Stimulated activated naive CD4-positive, alpha-beta T cell (primary cell): ENCODE measurements around the gene APC.

Experiments
- DNase-seq, 6 experiments: peaks; one replicate each; lab custom pipeline; 2025; lab: John Stamatoyannopoulos, UW

Gene APC

DNA sequence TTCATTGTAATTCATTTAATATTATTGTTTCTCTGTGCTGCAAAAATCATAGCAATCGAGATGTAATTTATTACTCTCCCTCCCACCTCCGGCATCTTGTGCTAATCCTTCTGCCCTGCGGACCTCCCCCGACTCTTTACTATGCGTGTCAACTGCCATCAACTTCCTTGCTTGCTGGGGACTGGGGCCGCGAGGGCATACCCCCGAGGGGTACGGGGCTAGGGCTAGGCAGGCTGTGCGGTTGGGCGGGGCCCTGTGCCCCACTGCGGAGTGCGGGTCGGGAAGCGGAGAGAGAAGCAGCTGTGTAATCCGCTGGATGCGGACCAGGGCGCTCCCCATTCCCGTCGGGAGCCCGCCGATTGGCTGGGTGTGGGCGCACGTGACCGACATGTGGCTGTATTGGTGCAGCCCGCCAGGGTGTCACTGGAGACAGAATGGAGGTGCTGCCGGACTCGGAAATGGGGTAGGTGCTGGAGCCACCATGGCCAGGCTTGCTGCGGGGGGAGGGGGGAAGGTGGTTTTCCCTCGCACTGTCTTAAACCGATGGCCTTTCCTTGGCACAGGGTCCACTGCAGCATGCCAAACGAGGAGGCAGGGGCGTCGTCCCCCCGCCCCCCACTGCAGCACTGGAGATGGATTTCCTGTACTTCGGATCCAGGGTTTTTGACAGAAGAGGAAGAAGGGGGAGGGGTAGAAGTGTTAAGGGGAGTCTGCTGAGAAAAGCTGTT lies at the start of gene APC:
Gene APC, plus strand, starts transcription at position 423 of the 728 bp plus-strand sequence. CDS start 17,006 bp downstream, outside the sequence.
- peak; percentile 53 to 77 (median 62) for DNase-seq

DNA sequence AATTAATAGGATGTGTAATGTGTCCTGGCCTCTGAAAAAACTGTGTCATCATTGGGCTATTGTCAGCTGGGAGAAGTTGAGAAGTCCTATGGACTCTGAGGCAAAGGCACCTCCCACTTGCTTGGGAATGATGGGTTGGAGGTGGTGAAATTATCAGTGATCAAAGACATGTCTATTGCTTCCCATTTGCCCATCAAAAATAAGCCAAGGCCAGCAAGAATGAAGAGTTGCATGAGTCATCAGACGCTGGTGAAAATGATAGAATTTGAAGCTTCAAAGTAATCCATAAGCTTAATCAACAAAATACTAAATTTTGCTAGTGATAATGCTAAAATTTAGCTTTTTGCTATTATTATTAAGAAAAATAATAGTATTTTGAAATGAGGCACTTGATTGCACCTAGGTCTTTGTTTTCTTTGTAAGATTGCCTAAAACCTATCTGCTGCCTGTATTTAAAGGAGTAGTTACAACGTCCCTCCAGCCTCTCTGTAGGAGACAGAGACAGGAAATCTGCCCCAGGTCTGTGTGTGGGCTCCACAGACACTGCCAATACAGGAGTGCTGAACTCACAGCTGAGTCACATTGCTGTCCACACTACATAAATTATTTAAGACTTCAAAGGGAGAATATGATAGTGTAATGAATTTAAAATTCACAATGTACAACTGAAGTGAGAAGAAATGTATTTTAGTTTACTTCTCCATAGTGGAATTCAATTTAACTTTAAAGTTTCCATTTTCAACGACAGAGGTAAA lies 48.4 kb upstream of the APC start:
- DNase-seq = no peak

GRCh38 chr5:112690605-112691338 lies 46.9 kb upstream of the APC start:
- DNase-seq = no peak

DNA sequence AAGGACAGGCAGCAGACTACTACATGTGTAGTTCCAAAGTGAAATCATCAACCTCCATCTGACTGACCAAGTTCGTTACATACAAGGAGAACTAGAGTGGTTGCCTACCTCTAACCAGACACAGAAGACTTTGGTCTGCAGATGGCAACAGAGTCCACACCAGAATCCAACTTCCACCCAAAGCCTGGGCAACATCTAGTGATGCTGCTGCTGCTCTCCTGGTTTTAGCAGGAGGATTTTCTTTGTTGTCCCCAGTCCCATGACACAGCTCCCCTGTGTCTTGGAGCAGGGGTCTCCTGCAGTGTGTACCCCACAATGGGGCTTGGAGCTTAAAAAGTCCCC lies 46.4 kb upstream of the APC start:
- peak in 1 of 6 experiments; percentile 13 for DNase-seq

DNA sequence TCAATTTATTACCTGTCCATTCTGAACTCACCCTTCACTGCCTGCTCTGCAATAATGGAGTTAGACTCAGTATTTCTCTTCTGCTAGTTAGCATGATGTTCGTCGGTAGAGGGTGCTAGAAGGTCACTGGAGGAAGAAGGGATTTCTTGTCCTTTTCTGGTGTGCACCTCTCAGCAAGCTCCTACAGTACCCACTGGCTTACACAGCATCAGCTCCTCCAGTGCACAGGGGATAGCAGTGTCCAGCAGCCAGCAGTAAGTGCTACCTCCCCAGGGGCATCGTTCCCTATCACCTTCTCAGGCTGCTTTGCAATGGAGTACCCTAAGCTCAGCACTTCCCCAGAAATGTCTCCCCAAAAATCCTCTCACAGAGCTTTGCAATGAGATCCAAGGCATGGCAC lies 45.9 kb upstream of the APC start:
- peak in 2 of 6 experiments; percentile 13 to 23 for DNase-seq

GRCh38 chr5:112692472-112692871 lies 45.2 kb upstream of the APC start:
- DNase-seq = no peak

DNA sequence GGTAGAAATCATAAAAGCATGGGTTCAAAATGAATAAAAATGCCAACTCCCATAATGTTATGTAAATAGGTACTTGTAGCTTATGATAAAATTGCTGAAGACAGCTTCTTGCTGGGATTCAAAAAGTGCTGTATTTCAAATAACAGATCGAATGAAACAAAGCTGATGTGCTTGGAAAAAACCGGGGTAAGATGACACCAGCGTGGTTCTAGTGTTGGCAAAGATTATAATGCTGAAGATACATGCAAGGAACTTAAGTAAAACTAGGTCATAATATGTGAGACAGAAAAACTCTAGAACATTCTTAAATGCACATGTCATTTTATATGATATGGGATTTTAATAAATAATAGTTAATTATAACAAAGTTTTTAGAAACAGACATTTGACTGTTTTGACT lies 44.4 kb upstream of the APC start:
- DNase-seq = no peak

DNA sequence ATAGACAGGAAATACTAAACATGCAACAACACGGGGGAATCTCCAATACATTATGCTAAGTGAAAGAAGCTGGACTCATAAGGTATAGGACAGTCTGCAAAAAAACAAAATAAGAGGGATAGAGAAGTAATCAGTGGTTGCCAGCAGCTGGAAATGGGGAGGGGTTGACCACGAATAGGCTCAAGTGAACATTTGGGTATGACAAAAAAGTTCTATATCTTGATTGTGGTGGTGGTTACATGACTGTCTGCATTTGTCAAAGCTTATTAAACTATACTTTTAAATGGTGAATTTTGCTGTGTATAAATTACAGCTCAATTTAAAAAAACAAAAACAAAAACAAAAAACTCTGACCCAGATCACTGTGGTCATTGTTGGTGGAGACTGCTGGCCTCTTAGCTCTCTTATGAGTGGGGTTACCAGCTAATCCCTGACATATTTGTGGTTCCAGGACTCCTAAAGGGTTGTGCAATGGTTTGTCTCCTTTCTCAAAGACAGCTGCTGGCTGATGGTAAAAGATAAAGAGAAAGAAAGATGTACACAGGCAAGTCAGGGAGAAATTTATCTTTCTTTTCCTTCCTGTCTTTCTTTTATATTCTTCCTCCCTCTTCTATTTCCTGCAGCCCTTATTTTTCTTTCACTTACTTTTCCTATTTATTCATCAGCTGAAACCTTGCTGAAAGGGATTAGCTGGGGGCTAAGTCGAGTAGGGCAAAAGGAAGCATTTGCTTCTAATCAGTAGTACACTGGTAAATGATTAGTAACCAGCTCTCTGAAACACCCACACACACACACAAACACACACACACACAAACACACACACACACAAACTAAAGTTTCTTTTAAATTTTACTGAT lies 42.6 kb upstream of the APC start:
- no peak for DNase-seq

DNA sequence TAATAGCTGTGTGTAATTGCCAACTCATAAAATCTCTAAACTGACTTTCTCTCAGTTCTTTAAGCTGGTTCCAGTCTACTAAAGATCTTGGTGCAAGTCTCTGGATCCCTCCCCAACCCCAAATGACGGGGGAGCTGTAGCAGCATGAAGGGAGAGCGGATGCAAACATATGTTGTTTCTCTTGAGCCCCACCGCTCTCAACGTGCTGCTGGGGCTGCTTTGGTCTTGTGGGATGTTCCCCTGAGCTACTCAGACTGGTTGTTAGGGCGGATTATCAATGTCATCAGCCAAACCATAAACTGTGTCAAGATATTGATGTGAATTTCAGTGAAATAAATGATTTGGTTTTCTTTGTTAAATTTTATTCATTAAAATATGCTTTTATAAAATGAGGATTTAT lies 40.9 kb upstream of the APC start:
- DNase-seq = no peak

GRCh38 chr5:112697322-112697721 lies 40.4 kb upstream of the APC start:
- DNase-seq = no peak

GRCh38 chr5:112697833-112698232 lies 39.9 kb upstream of the APC start:
- no peak for DNase-seq

- DNase-seq = no peak
Observed at GRCh38 chr5:112703866-112704820, 33.5 kb upstream of the APC start.

DNA sequence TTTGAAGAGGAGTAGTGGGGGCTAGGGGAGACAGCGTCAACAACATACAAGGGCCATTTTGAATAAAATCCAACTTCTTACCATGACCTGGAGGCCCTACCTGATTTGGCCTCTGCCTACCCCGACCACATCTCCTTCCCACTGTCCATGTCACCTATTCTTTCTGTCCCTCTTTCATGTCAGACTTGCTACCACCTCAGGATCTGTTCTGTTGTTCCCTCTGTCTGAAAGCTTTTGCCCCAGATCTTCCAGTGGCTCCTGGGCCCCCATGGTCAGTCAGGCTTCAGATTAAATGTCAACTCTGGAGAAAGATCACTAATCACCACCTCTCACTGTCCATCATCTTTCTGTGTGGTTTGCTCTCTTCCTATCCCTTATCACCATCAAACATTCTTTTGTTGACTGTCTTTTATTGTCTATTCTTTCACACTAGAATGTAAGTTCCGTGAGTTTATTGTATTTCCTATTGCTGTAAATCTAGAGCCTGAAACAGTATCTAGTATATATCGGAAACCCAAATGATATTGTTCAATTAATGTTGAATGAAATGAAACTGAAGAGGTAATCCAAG lies 31.2 kb upstream of the APC start:
- DNase-seq = peak in 1 of 6 experiments; percentile 15

DNA sequence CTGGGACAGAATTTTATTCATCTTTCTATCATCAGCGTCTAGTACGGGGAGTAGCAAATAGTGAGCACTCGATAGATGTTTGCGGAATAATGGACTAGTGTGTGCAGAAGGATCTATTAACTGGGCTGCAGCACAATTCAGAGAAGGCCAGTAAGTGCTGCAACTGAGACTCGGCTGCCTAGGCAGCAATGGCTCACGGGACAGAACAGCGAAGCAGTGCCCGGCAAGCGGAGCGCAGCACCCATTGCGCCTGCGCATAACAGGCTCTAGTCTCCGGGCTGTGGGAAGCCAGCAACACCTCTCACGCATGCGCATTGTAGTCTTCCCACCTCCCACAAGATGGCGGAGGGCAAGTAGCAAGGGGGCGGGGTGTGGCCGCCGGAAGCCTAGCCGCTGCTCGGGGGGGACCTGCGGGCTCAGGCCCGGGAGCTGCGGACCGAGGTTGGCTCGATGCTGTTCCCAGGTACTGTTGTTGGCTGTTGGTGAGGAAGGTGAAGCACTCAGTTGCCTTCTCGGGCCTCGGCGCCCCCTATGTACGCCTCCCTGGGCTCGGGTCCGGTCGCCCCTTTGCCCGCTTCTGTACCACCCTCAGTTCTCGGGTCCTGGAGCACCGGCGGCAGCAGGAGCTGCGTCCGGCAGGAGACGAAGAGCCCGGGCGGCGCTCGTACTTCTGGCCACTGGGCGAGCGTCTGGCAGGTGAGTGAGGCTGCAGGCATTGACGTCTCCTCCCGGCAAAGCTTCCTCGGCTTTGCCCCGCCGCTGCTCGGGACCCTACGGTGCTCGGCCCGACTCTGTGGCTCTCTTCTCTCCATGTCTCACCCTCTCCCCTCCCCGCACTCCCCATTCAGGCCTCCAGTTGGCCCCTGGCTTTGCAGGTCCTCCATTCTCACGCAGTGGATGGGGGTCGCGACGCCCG lies 30.2 kb upstream of the APC start:
- DNase-seq = peak; percentile 80 to 97 (median 96)

- peak in 1 of 6 experiments; percentile 41 for DNase-seq
Observed at GRCh38 chr5:112708103-112708622, 29.5 kb upstream of the APC start.

DNA sequence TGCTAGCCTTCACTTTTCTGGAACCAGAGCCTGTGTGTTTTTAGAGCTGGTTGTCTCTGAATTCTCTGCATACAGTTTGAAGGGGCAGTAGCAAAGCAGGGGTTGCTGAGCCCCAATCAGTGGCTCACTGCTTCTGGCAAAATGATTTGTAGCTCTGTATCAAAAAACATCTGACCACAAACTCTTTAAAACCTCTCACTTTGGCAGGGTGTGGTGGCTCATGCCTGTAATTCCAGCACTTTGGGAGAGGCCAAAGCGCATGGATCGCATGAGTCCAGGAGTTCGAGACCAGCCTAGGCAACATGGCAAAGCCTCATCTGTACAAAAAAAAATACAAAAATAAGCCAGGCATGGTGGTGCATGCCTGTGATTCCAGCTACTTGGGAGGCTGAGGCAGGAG lies 28.3 kb upstream of the APC start:
- no peak for DNase-seq

- peak in 1 of 6 experiments; percentile 13 for DNase-seq
Observed at GRCh38 chr5:112710896-112711295, 26.8 kb upstream of the APC start.

DNA sequence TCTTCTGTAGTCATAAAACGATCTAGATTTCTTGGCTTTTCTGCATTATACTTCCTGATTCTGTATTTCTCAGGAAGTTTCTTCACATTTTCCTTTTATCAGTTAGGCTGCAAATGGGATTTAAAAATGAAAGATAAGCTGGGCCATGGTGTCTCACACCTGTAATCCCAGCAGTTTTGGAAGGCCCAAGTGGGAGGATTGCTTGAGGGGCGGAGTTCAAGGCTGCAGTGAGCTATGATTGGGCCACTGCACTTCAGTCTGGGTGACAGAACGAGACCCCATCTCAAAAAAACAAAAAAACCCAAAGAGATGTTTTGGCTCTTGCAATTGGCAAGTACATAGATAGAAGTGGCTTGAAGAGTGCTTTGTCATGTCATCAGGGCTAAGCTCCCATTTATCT lies 26.2 kb upstream of the APC start:
- no peak for DNase-seq

DNA sequence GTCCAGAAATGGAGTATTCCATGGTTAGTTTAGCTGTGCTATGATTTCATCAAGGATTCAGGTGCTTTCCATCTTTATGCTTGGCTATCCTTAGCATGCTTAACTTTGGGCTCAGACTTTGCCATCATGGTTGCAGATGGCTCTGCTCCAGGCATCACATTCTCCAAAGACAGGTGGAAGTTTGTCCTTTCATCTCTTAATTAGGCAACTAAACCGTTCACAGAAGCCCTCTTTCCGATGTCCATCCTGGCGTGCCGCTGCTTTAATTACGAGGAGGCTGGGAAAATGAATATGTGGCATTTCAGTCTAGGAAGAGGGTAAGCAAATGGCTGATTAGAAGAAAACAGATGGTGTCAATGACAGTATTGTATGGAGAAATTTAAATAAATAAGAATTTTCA lies 24.5 kb upstream of the APC start:
- no peak for DNase-seq
